ENCODE results near the gene SBK1. TPM values are rescaled to one million over a fixed set of nuclear protein-coding genes. Genes with fewer than 3 reads are reported as not detected.

The SBK1 gene
- total and polyA plus RNA-seq, 10 of the 15 experiments (the other 5 are each of a cell fraction or from before 2014, with no cell fraction given) = 0.04 to 0.26 (median 0.06) TPM; not detected in 4

DNA sequence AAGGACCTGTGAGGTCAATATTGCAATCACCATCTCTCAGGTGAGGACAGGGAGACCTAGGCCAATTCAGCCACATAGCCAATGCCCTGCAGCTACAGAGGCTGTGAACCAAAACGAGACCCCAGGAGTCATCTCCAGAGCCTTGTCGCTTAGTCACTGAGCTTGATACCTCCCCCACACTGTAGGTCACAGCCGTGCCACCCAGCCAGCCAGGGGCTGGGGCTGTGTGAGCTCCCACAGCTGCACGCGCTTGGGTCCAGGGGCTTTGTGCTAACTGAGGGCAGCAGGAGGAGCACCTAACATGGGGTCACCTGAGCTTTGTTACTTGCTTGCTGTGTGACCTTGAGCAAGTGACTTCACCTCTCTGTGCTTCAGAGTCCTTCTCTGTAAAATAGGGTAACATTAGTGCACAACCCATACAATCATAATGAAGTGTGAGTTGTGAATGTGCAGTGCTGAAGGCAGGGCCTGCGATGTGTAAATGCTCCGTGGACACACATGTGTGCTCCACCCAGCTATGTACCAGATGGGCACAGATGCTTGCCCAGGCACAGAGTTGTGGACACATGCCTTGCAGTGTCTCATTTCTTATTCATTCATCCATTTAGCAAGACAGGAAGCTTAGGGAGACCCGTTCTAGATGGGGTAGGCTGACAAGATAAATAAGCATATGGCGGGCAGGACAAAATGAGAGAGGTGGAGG, 25.9 kb downstream of the SBK1 start:
- Histone ChIP-seq H3K27me3 (replicated peaks in 1 of 2; ENCODE audit: control insufficient read depth in 2 of 2, insufficient read depth in 2 of 2, low read length in 1 of 2) (no peaks in the 10 kb centered on the region), H3K4me1 (ENCODE audit: control insufficient read depth, insufficient read depth, low read length) (no peaks in the 10 kb centered on the region), H4K20me1 (ENCODE audit: control insufficient read depth, insufficient read depth) (no peaks in the 10 kb centered on the region), H3K27ac (ENCODE audit: control insufficient read depth, insufficient read depth) (no peak overlapping the region), H3K9ac (ENCODE audit: control insufficient read depth, insufficient read depth, low read length) (no peak overlapping the region), H3K4me3 (no peak overlapping the region), H3K79me2 (ENCODE audit: control insufficient read depth, insufficient read depth, low read length) (no peaks in the 10 kb centered on the region), H3K4me2 (ENCODE audit: control insufficient read depth, insufficient read depth) (no peak overlapping the region), H3K36me3 (ENCODE audit: control insufficient read depth in 2 of 2, insufficient read depth in 2 of 2, low read length in 1 of 2) (no peaks in the 10 kb centered on the region), H3K9me3 (replicated peaks; ENCODE audit: control insufficient read depth, insufficient read depth, low read length) (no peaks in the 10 kb centered on the region), H2AFZ (ENCODE audit: control insufficient read depth, low read depth, low read length) (no peak overlapping the region)
- ChIA-PET SMC1A (ENCODE audit: uncharacterized antibody, unreplicated experiment) (interaction anchor here (1.5 to 1.6 kb wide), 2 partner anchors 37 to 41 kb away, joined by 5 to 6 read pairs; no protein-coding TSS in a partner anchor), CTCF (interaction anchor here (1.1 to 4.0 kb wide), 5 partner anchors 24 to 55 kb away, joined by 3 to 20 read pairs (median 3); no protein-coding TSS in a partner anchor), POLR2A (no interaction called here), RAD21 (ENCODE audit: unreplicated experiment) (interaction anchor here (1.1 kb wide), 1 partner anchor 24 kb away, joined by 3 read pairs; no protein-coding TSS in a partner anchor)
- FAIRE-seq = no peak
- 29% methylated on average over 9 of the region's 9 CpGs for WGBS (ENCODE audit: insufficient coverage, insufficient replicate concordance, low lambda C conversion rate, missing lambda C conversion rate)
- in situ Hi-C loops (cut with MboI) (no loop called here), intact Hi-C loops (cut with micrococcal nuclease; ENCODE audit: unreplicated experiment) (no loop called here)
- DNase-seq (ENCODE audit: low read depth, low spot score) = no peak
- no peak for ATAC-seq
- no peak for TF ChIP-seq CREM (IDR thresholded peaks at IDR 0.05; ENCODE audit: low read depth)
- TF ChIP-seq YBX1 (IDR thresholded peaks at IDR 0.05) = no peak
- TF ChIP-seq SREBF1 (IDR thresholded peaks at IDR 0.05; ENCODE audit: low read length) = no peak
- no peak for TF ChIP-seq STAT1 (conservative IDR thresholded peaks at IDR 0.05)
- no peak for TF ChIP-seq CBFB (IDR thresholded peaks at IDR 0.05; ENCODE audit: low read depth)
- no peak for TF ChIP-seq LARP7 (IDR thresholded peaks at IDR 0.05)
- no peak for TF ChIP-seq NFXL1 (IDR thresholded peaks at IDR 0.05; ENCODE audit: borderline replicate concordance)
- TF ChIP-seq TCF3 (IDR thresholded peaks at IDR 0.05; ENCODE audit: borderline replicate concordance, insufficient read depth, low read depth, low read length) = no peak
- no peak for TF ChIP-seq RB1 (IDR thresholded peaks at IDR 0.05; ENCODE audit: borderline replicate concordance)
- TF ChIP-seq, protein P1, sequence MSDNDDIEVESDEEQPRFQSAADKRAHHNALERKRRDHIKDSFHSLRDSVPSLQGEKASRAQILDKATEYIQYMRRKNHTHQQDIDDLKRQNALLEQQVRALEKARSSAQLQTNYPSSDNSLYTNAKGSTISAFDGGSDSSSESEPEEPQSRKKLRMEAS (IDR thresholded peaks at IDR 0.05; ENCODE audit: low read depth, low read length) = no peak
- no peak for TF ChIP-seq ZNF217 (IDR thresholded peaks at IDR 0.05)
- no peak for TF ChIP-seq KLF5 (IDR thresholded peaks at IDR 0.05; ENCODE audit: partially characterized antibody)
- no peak for TF ChIP-seq ZNF622 (IDR thresholded peaks at IDR 0.05)
- TF ChIP-seq ZZZ3 (IDR thresholded peaks at IDR 0.05; ENCODE audit: control insufficient read depth, insufficient read length, low read depth) = no peak
- TF ChIP-seq, protein P2, sequence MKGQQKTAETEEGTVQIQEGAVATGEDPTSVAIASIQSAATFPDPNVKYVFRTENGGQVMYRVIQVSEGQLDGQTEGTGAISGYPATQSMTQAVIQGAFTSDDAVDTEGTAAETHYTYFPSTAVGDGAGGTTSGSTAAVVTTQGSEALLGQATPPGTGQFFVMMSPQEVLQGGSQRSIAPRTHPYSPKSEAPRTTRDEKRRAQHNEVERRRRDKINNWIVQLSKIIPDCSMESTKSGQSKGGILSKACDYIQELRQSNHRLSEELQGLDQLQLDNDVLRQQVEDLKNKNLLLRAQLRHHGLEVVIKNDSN (IDR thresholded peaks at IDR 0.05; ENCODE audit: borderline replicate concordance, extremely low read length, insufficient read depth, low read depth, low read length) = no peak
- no peak for TF ChIP-seq MEF2A (IDR thresholded peaks at IDR 0.05; ENCODE audit: insufficient read depth, low read depth, low read length)
- TF ChIP-seq SPI1 (IDR thresholded peaks at IDR 0.05; ENCODE audit: borderline replicate concordance, insufficient read depth, low read depth, low read length) = no peak
- BruUV-seq (replicated peaks) = no TSS peak

All from GM12878 (cell line).